GM18498 (cell line): ENCODE results near the gene AP2B1.
"Not testable (repeated sequence)": the region's sequence is repeated elsewhere in the genome, so short reads cannot be mapped to it uniquely, and the experiment has no call there.

ENCODE experiments used
- ATAC-seq: cut with Tn5 transposase; IDR thresholded peaks from one replicate; pipeline ENCODE4 v1.9.1; 2021; ENCODE audit warnings: mild to moderate bottlenecking, moderate library complexity; ENCODE audit not compliant: unreplicated experiment

The AP2B1 gene

DNA sequence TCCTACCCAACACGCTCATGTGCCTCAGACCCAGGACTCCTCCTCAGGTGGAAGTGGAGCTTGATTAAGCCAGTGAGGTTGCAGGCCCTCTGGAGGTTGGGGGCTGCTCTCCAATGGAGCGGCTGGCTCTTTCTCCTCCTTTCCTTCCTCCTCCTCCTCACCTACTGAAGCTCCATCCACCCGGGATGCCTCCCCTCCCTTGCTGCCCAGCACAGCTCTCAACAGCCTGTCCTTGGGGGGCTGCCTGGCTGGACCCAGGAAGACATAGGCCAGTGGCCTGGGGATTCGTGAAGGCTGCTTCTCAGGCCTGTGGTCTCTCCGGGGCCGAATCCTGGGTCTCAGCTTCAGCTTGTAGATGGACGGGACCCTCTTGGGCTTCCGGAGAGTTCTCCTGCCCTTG lies 157.7 kb downstream of the AP2B1 start:
- no peak for ATAC-seq

DNA sequence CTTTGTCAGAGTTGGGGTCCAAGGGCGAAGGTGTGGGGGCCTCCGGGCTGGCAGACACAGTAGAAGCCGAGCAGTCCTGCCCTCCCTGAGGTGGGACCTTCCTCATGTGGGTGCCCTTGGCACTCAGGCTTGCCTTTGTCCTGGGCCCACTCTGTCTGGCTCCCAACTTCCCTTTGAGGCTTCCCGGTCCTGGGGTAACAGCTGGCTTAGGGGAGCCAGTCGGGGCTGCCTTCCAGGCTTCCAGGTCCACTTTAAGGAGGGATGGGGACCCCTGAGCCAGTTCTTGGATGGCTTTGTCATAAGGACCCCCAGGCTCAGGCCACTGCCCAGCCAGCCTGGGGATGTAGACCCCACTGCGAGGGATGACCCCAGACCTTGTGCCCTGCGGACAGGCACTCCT lies 158.1 kb downstream of the AP2B1 start:
- no peak for ATAC-seq

DNA sequence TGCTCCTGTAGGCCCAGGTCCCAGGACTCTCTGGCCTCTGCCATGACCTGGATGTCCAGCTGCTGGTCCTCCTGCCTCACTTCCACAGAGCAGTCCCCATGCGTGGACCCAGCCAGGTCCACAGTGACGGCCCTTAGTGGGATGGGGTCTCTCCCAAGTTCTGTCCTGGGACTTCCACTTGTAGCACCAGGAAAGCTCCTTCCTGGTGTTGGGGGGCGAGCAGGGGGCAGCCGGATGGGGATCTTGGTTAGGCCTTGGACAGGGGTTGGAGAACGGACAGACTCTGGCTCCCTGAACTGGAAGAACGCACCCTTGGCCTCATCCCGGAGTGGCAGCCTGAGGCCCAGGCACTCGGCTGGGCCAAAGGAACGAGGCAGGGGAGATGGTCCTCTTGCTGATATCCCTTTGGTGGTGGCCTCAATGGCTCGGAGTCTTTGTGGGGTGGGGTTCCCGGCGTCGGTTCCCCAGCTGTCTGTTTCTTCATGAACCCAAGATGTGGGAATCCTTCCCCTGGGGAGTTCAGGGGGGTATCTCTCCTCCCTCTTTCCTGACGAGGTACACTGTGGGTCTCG lies 158.7 kb downstream of the AP2B1 start:
- ATAC-seq, result no peak

DNA sequence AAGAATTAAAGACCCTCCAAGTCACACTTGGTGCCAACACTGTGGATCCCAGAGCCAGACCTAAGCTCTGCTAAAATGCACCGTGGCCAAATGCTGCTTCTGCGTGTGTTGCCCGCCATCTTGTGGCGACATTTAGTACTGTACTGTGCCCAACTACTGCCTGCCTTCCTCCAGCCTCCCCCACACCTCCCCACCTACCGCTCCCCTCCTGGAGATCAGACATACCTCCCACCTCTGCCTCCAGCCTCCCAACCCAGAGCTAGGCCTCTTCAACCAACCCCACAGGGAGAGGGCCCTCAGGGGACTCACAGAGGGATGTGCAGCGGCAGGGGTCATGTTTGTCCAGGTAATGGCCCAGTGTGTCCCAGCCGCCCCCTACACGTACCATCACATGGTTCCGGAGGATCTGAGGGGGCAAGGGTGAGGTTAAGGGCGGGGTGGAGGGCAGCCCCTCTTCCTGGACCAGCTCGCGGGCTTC lies 160.5 kb downstream of the AP2B1 start:
- ATAC-seq, result peak; percentile 51

DNA sequence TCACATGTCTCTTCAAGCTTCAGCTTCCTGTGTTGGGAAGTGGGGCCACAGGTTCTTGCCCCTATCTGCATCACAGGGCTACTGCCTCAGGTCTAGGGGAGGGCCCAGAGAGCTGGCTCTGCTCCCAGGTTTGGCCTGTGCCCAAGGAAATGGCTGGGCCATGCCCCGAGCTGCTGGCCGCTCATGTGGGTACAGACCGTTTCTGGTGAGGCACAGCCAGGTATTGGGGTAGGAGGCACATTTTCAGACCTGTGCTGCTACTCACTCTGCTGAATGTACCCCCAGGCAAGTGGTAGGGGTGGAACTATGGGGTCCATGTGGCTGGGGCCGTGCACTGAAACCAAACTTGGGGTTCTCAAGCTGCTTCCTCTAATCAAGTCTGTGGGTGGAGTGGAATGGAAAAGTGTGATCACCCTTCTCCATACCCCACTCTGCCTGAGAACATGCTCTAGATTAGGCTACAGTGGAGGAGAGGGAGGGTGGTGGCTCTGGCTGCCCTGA lies 161.3 kb downstream of the AP2B1 start:
- no peak for ATAC-seq

DNA sequence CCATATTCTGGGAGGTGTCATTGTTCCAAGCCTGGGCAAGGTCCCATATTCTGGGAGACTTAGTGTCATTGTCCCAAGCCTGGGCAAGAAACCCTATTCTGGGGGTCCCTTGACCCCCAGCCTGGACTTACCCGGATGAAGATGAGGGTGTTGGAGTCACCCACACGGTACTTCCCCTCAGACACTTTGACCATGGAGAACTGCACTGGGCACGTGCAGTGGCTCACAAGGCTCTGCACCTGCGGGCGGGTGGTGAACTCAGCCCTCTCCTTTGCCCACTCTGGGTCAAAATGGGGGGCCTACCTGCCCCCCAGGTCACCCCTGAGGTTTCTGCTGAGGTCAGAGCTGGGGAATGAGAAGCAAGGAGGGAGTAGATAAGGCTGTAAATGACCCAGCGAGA lies 161.9 kb downstream of the AP2B1 start:
- no peak for ATAC-seq

DNA sequence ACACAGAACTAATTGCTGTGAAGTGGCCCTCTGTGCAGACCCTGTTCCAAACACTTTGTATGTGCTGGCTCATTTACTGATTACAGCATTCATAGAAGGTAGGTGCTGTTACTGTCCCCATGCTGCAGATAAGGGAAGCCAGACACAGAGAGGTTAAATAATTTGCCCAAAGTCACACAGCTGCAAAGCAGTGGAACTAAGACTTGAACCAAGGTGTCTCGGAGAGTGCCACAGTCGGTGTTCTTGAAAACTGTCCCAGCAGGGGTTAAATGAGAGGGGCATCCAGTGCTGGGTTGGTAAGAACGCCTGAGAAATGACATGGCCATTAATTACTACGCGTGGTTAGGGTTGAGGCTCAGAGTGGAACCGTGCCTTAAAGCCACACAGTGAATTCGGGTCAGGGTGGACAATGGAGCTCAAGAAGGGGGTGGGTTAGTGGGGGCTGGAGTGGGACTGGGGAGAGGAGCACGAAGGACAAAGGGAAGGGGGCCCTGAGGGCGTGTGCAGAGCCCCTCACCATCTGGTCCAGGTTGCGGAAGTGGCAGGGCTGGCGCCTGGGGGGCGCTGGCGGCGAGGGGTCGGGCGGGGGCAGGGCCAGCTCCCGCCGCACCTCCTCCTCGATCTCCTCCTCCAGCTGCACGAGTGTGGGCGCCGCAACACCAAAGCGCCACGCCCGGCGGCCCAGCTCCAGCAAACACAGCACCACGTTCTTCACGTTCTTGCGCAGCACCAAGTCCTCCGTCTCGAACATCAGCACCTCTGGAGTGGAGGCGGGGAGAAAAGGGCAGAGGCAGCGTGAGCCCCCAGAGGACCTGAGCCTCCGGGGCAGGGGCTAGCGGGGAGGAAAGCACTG lies 162.7 kb downstream of the AP2B1 start:
- ATAC-seq, result no peak

DNA sequence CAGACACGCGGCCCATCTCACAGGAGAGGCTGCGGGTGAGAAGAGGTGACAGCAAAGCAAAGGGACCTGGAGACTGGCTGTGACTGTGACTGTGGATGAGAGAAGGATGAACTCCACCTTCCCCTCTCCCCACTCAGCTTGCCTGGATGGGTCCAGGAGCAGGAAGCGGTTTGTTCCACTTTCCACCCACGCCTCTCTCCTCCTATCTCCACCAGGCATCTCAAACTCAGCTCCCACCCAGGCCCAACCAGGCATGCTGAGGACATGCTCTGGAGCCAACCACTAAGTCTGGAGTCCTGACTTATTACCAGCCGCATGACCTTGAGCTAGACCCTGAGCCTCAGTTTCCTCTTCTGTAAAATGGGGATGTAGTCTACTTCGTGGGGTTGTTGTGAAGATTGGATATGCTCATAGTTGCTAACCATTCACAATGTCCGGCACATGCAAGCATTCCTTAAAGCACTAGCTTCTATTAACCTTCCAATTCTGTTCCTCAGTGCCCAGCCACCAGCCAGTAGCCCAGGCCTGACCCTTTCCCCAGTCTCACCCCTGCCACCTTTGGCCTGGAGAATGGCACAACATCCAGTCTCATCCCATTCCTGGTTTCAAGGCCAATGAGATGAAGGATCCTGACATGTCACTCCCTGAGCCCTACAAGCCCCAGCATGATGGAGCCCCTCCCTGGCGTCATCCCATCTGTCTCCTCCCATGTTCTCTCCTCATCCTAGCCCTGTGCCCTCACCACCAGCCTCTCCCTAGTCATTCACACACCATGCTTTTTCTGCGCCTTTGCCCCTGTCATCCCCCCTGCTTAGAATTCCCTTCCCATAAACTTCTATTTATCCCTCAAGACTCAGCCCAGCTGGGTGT lies 163.6 kb downstream of the AP2B1 start:
- ATAC-seq, result no peak

DNA sequence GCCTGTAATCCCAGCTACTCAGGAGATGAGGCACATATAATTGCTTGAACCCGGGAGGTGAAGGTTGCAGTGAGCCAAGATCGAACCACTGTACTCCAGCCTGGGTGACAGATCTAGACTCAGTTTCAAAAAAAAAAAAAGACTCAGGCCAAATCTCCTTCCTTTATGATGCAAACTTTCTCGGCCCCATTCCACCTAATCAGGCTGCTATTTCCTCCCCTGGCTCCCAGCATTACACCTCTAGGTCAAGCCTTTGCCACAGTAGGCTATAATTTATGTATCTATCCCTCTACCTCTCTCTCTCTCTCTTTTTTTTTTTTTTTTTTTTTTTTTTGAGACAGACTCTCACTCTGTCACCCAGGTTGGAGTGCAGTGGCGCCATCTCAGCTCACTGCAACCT lies 164.4 kb downstream of the AP2B1 start:
- ATAC-seq, result not testable (repeated sequence)

DNA sequence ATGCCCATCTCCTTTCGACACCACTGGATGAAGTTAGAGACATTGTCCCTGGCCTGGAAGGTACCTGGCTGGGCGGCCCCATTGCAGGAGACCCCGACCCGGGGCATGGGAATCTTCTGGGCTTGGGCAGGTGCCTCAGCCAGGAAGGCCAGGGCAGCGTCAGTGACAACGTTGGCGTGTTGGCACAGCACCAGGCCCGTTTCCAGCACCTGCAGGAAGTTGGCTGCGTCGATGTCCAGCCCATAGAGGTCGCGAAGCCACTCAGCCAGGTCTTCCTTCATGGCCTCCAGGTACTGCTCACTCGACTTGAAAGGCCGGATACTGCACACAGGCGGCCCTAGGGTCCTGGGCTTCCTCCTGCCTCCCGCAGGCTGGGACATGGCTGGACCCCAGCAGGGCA lies 165.3 kb downstream of the AP2B1 start:
- no peak for ATAC-seq

DNA sequence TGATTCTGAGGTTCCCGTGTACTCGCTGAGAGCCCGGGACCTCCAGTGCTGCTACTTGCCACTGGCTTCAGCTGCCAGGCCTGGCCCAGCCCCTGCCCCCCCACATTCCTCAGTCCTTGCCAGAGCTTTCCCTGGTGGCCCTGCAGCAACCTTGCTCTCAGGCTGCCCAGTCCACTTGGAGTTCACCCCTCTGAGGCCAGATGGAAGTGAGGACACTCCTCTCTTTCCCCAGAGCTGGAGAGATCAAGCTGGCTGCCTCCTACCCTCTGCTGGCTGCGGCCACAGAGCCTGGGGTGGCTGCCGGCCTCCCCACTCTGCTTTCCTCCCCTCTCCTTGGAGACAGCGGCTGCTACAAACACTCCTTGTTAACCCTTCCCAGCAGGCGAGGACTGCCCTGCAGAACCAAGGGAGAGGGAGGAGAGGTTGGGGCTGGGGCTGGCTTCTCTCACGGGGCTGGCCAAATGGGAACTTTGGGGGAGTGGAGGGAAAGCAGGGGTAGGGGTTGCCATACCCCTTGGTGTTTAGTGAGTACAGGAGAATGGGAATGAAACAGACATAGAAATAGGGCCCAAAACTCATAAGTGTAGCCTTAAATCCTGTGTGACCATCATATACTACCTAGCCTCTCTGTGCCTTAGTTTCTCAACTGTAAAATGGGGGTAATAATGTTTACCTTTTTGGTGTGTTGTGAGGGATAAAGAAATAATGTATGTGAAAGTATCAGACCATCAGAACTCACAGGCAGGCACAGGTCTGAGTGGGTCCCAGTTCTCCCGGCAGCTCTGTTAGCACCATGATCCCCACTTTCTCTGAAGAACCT lies 166.0 kb downstream of the AP2B1 start, which contains the start of gene GAS2L2:
TSS of gene GAS2L2 (minus strand) at position 295 of the 820 bp plus-strand sequence. CDS start 389 bp downstream, outside the sequence.
- no peak for ATAC-seq

DNA sequence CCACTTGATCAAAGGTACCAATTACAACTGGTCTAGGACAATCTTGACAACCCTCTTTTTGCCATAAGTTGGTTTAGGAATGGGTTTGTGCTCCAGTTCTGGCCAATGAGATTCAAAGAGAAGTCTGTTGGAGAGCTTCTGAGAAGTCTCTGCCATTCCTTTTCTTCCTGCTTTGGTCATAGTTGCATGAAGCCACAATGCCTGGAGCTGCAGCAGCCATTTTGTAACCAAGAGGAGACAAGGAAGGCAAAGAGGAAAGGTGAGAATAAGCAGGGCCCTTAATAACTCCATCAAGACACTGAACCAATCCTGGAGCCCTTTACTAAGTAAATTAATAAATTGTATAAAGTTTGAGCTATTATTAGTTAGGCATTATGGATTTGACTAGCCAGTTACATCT lies 170.1 kb downstream of the AP2B1 start:
- ATAC-seq, result no peak

DNA sequence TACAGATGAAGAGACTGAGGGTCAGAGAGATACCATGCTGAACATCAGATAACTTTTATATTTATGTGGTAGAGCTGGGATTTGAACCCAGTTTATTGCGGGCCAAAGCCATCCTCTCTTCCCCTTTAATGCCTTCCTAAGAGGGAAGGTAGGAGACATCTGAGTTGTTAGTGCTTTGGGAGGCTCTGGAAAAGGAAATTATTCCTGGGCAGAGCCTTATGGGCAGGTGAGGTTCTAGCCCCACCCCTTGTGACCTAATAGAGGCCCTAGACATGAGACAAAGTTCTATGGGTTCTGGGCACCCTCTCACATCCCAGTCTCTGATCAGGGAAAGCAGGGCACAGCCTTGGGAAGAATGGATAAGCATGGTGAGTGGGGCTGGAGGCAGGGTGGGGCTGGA lies 173.5 kb downstream of the AP2B1 start, which contains the start of gene C17orf50:
TSS of gene C17orf50 (plus strand) at position 301 of the 400 bp plus-strand sequence. CDS start at position 356, 55 bp downstream.
- ATAC-seq, result no peak

DNA sequence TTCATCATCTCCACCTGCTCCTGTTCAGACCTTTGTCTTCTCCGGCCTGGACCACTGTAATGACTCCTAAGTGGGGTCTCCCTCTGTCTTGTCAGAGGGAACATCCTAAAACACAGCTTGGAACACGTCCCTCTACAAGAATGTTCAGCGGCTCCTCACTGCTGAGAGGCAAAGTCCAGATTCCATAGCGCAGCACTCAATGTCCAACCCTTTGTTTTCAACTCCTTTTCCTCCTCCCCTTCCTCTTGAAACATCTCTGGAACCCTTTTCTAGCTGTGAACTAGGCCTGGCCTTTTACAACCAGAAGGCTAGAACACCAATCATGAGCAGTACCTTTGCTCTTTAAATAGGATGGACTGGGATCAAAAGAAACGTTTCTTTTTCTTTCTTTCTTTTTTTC lies 174.5 kb downstream of the AP2B1 start:
- ATAC-seq, result no peak

DNA sequence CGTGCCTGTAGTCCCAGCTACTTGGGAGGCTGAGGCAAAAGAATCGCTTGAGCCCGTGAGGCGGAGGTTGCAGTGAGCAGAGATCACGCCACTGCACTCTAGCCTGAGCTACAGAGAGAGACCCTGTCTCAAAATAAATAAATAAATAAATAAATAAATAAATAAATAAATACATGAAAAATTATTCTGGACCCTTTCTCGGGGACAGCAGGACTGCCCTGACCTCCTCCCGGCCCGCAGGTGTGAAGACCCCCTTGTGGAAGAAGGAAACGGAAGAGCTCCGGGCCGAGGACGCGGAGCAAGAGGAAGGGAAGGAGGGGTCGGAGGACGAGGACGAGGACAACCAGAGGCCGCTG lies 176.6 kb downstream of the AP2B1 start:
- no peak for ATAC-seq

DNA sequence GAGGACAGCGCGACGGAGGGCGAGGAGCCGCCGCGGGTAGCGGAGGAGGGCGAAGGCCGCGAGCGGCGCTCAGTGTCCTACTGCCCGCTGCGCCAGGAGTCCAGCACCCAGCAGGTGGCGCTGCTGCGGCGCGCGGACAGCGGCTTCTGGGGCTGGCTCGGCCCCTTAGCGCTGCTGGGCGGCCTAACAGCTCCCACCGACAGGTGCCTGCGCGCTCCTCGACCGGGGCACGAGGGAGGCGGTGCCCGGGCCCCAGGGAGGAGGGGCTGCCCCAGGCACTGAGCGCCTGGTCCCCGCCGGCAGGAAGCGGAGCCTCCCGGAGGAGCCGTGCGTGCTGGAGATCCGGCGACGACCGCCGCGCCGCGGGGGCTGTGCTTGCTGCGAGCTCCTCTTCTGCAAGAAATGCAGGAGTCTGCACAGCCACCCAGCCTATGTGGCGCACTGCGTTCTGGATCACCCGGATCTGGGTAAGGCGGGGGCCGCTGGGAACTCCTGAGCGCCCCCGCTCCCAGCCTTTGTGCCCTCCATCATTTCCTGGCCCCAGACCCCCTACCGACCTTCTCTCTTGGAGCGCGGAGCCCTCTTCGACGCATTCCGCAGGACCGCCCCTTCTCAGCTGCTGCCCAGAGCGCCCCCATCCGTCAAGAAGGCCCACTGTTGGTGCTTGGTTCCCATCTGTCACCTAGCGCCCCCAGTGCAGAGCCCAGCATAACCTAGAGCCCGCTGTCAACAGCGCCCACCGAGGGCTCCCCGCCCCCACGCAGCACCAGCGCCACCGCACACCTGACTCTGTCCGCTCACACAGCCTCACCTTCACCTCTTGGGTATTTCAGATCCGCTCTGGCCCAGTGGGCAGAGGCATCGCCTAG lies 177.2 kb downstream of the AP2B1 start:
- ATAC-seq, result peak; percentile 90

DNA sequence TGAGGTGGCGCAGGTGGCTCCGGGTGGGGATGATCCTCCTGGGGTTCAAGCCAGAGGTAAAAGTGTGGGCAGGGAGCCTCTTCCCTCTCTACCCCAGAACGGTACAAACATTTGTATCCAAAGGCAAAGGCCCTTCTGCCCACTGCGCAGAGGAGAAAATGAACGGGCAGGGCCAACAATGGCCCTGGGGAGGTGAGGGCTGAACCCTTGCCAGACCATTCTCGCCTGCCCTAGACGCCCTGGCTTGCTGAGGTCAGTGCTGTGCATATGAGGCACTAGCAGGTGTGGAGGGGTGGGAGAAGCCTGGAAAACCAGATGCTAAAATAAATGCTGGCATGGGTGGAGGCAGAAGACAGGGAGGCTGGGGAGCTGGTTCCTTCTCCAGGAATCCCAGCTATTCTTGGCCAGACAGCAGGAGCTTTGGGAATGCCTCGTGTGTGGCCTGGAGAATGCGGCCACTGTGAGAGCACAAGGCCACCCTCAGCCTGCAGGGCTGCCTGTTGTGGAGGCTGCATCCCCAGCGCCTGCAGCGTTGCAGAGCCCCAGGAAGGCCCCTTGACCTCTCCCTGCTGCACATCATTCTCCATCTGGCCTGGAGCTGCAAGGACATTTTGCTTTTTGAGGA lies 178.1 kb downstream of the AP2B1 start:
- no peak for ATAC-seq

DNA sequence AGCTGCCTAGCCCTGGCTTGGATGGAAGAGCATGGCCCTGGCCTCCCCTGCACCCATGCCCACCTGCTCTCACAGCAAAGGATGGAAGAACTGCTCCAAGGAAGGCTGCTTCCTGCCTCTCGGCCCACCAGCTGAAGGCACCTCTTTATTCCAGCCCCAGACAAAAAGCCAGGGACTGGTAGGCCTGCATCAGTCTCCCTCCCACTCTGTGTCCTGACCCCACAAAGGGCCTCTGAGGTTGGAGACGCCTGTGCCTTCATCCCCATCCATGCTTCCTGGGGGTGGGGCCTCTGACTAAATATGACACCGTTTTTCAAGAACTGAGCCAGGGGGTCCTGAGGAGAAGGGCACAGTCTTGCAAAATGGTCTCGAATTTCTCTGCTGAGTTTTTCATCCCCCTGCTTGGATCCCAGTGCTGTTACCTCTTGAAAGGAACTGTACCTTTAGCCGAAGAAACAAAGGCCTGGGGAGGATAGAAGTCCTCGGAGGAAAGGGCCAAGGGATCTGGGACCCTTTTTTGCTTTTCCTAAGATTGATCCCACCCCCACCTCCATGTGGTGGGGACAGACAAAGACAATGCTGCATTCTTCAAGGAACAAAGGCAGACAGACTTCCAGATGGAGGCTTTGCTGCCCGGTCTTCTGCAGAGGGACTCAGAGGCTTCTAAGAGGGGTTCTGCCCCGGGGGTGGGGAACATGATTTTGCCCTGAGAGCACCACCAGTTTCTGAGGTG lies 178.8 kb downstream of the AP2B1 start:
- ATAC-seq, result no peak
